Adrenal gland (tissue), 5 donors: ENCODE results near the gene ZCCHC14.
"Not testable (repeated sequence)": the region's sequence is repeated elsewhere in the genome, so short reads cannot be mapped to it uniquely, and the experiment has no call there.

ENCODE experiments used
- CTCF ChIP-seq, 6 experiments: fragments of 450-650 bp in 4 of 6; fragments of 200-600 bp in 2 of 6; sonication (generic) in 1 of 6; IDR thresholded peaks; 1 replicate in 5 of 6; 2 replicates in 1 of 6; pipeline versions ENCODE4 v1.5.1 to v1.8.0; 2016 to 2021; ENCODE audit warnings: antibody characterized with exemption in 6 of 6, mild to moderate bottlenecking in 2 of 6, moderate library complexity in 1 of 6
- POLR2A ChIP-seq, 2 donors: fragments of 450-650 bp; IDR thresholded peaks; one replicate each; pipeline ENCODE4 v1.6.1; 2017; ENCODE audit warnings: antibody characterized with exemption in 2 of 2, mild to moderate bottlenecking in 2 of 2, moderate library complexity in 1 of 2
- donor health status: DM: no; HTN: no; CAD: no.

- TF ChIP-seq CTCF, POLR2A (IDR thresholded peaks at IDR 0.05): not testable (repeated sequence)
Measured at GRCh38 chr16:87482670-87483069, 10.2 kb downstream of the ZCCHC14 start.
